ENCODE results near the gene SND1.

DNA sequence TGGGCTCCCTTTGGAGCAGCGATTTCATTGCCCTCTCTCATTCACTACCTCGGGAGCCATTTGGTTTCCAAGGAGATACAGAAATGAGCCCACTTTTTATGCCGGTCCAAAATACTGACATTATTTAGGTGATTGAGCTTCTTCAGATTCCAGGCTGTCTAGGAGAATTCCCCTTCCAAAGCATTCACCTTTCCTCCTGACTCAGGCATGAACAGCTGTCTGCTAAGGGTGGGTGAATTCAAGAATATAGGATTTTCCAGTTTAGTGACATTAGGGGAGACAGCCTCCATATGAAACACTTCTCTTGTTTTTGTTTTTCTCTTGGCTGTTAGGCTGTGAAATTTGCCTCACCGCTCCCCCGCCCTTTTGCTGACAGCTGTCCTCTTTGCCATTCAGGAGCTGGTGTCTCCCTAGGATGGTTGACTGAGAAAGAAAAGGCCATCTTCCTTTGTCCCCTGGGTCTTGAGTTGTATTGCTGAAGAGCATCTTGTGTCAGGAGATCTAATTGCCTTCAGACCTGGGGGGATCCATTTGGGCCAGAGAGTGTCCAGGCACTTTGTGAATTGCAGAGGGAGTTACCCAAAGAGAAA lies 322.5 kb downstream of the SND1 start:
- TF ChIP-seq, protein P1, sequence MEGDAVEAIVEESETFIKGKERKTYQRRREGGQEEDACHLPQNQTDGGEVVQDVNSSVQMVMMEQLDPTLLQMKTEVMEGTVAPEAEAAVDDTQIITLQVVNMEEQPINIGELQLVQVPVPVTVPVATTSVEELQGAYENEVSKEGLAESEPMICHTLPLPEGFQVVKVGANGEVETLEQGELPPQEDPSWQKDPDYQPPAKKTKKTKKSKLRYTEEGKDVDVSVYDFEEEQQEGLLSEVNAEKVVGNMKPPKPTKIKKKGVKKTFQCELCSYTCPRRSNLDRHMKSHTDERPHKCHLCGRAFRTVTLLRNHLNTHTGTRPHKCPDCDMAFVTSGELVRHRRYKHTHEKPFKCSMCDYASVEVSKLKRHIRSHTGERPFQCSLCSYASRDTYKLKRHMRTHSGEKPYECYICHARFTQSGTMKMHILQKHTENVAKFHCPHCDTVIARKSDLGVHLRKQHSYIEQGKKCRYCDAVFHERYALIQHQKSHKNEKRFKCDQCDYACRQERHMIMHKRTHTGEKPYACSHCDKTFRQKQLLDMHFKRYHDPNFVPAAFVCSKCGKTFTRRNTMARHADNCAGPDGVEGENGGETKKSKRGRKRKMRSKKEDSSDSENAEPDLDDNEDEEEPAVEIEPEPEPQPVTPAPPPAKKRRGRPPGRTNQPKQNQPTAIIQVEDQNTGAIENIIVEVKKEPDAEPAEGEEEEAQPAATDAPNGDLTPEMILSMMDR (IDR thresholded peaks at IDR 0.05), result no peak
- TF ChIP-seq POLR2A (IDR thresholded peaks at IDR 0.05), result no peak

Data from esophagus squamous epithelium (tissue), 4 donors.